Osteoblast (primary cell): ENCODE data around the gene NYAP2. TPM values are rescaled to one million over a fixed set of nuclear protein-coding genes. Genes with fewer than 3 reads are reported as not detected.

Source experiments
- DNase-seq: peaks from one replicate; pipeline ENCODE4 v3.0.0; 2011; ENCODE audit warnings: low spot score, mixed read lengths; ENCODE audit not compliant: insufficient read length; ENCODE audit errors: missing footprints
- H2AFZ ChIP-seq: 2 replicates; pipeline ENCODE4 v1.6.0; 2011; ENCODE audit warnings: mild to moderate bottlenecking, low read length
- H3K27ac ChIP-seq: 2 replicates; pipeline ENCODE4 v1.5.1; 2011; ENCODE audit warnings: mild to moderate bottlenecking, low read depth, low read length, moderate library complexity
- H3K27me3 ChIP-seq: 2 replicates; pipeline ENCODE4 v1.6.0; 2012; ENCODE audit warnings: mild to moderate bottlenecking, control low read depth, inconsistent platforms, low read length, moderate library complexity; ENCODE audit not compliant: insufficient read depth
- H3K36me3 ChIP-seq: 2 replicates; pipeline ENCODE4 v1.5.1; 2011; ENCODE audit warnings: mild to moderate bottlenecking, low read length, control low read depth, moderate library complexity; ENCODE audit not compliant: insufficient read depth
- H3K4me1 ChIP-seq: 2 replicates; pipeline ENCODE4 v1.5.1; 2011; ENCODE audit warnings: mild to moderate bottlenecking, low read length, control low read depth, moderate library complexity; ENCODE audit not compliant: insufficient read depth
- H3K4me2 ChIP-seq: 2 replicates; pipeline ENCODE4 v1.6.0; 2011; ENCODE audit warnings: mild to moderate bottlenecking, low read length; ENCODE audit not compliant: insufficient read depth
- H3K4me3 ChIP-seq: fragments of 200-600 bp; sonication (generic); 3 replicates; pipeline ENCODE4 v1.5.1; 2012; ENCODE audit warnings: mild to moderate bottlenecking, low read length, inconsistent platforms; ENCODE audit not compliant: insufficient read depth
- H3K79me2 ChIP-seq: 2 replicates; pipeline ENCODE4 v1.6.0; 2012; ENCODE audit warnings: mild to moderate bottlenecking, low read length, control low read depth, inconsistent platforms; ENCODE audit not compliant: insufficient read depth
- H3K9me3 ChIP-seq: 2 replicates; pipeline ENCODE4 v1.5.1; 2011; ENCODE audit warnings: low read depth, low read length, control low read depth
- H4K20me1 ChIP-seq: 2 replicates; pipeline ENCODE4 v1.6.0; 2012; ENCODE audit warnings: mild to moderate bottlenecking, low read length, control low read depth; ENCODE audit not compliant: insufficient read depth
- CTCF ChIP-seq: IDR thresholded peaks from 2 replicates; pipeline ENCODE4 v1.5.1; 2011; ENCODE audit warnings: mild to moderate bottlenecking, low read depth, low read length, moderate library complexity; ENCODE audit errors: extremely low read depth
- total RNA-seq: library from RNA; depleted of rRNA; stranded (reverse); fragments of >200 nt; gene quantifications from 2 replicates; pipeline ENCODE4 v1.2.3, GENCODE V29; 2012

Gene NYAP2
- total RNA-seq, 1 donor, result not detected

- Histone ChIP-seq H3K36me3 (no peaks in the 10 kb centered on the region), H3K27ac (no peak overlapping the region), H3K27me3 (no peaks in the 10 kb centered on the region), H3K4me3 (no peak overlapping the region), H3K9me3 (no peaks in the 10 kb centered on the region), H2AFZ (no peak overlapping the region), H3K79me2 (no peaks in the 10 kb centered on the region), H3K4me1 (no peaks in the 10 kb centered on the region), H3K4me2 (no peak overlapping the region), H4K20me1 (no peaks in the 10 kb centered on the region)
- no peak for DNase-seq
- TF ChIP-seq CTCF, result no peak
These were observed 113.0 kb downstream of the NYAP2 start for GRCh38 chr2:225512469-225512868.

DNA sequence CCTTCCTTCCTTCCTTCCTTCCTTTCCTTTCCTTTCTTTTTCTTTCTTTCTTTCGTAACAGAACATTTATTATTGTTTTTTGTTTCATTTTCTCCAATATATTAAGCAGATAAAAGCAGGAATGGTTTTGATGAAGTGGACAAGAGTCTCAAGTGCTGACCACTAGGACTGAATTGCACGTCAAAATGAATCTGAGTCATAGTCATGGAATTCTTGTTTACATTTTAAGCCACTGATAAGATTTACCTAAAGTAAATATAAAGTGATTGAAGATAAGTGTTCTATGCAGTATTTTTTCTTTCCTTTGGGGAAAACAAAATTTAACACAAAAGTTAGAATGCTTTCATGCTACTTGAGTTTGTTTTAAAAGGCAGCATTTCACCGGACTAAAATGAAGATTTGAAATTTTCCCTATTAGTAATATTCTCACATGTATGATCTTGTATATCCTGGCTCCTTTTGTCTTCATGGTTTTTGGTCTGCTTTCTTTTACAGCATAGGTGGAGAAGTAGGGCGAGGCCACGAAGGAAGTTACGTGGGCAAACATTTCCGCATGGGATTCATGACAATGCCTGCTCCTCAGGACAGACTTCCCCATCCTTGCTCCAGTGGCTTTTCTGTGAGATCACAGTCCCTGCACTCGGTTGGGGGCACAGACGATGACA is 113.5 kb downstream of the NYAP2 start:
- DNase-seq, result no peak
- no peak for TF ChIP-seq CTCF
- no peak overlapping the region for H3K4me2 ChIP-seq
- H3K4me1 ChIP-seq, result no peaks in the 10 kb centered on the region
- H3K4me3 ChIP-seq, result no peak overlapping the region
- no peak overlapping the region for H3K27ac ChIP-seq
- H4K20me1 ChIP-seq, result no peaks in the 10 kb centered on the region
- H3K9me3 ChIP-seq, result no peaks in the 10 kb centered on the region
- H3K36me3 ChIP-seq, result no peaks in the 10 kb centered on the region
- H3K79me2 ChIP-seq, result no peaks in the 10 kb centered on the region
- no peak overlapping the region for H2AFZ ChIP-seq
- no peaks in the 10 kb centered on the region for H3K27me3 ChIP-seq

GRCh38 chr2:225515033-225515432 is 115.5 kb downstream of the NYAP2 start:
- H3K36me3 ChIP-seq, result no peaks in the 10 kb centered on the region
- H3K4me1 ChIP-seq, result no peaks in the 10 kb centered on the region
- no peaks in the 10 kb centered on the region for H3K27me3 ChIP-seq
- no peaks in the 10 kb centered on the region for H3K79me2 ChIP-seq
- no peak overlapping the region for H3K4me2 ChIP-seq
- no peak overlapping the region for H3K4me3 ChIP-seq
- TF ChIP-seq CTCF, result no peak
- H3K9me3 ChIP-seq, result no peaks in the 10 kb centered on the region
- no peak for DNase-seq
- no peak overlapping the region for H3K27ac ChIP-seq
- no peaks in the 10 kb centered on the region for H4K20me1 ChIP-seq
- no peak overlapping the region for H2AFZ ChIP-seq

DNA sequence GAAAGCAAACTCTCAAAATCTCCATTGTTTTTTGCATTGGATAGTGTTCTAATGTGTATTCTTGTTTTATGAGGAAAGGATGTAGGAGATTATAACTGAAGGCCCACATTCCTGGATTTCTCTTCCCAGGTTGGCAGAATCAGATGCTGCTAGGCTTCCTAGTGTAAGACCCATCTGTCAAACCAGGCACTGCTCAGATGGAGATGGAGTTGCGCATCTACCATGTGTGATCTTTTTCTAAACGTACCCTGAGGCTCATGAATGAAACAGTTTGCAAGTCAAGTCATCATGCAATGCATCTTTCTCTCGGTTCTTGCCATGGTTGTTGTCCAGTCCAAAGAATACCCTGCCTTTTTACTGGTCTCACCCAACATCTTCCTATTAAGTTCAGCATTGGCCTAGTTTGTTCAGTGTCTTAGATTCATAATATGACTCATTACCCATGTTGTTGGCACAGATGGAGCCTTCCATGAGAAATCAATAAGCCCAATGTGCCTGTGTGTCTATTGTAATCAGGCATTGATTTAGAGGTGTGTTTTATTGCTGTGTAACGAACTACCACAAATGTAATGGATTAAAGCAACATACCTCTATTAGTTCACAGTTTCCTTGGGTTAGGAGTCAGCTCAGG is 127.4 kb downstream of the NYAP2 start:
- no peak for TF ChIP-seq CTCF
- no peaks in the 10 kb centered on the region for H3K36me3 ChIP-seq
- H3K4me2 ChIP-seq, result no peak overlapping the region
- no peaks in the 10 kb centered on the region for H3K9me3 ChIP-seq
- H4K20me1 ChIP-seq, result no peaks in the 10 kb centered on the region
- H3K27me3 ChIP-seq, result no peaks in the 10 kb centered on the region
- H3K4me1 ChIP-seq, result no peaks in the 10 kb centered on the region
- H2AFZ ChIP-seq, result no peak overlapping the region
- no peak overlapping the region for H3K4me3 ChIP-seq
- H3K79me2 ChIP-seq, result no peaks in the 10 kb centered on the region
- no peak for DNase-seq
- no peak overlapping the region for H3K27ac ChIP-seq
